Endothelial cell of umbilical vein (primary cell): ENCODE measurements around the gene GRIK3.

ENCODE experiments used
- CTCF ChIP-seq, 2 donors: IDR thresholded peaks; 1 replicate in 1 of 2; 2 replicates in 1 of 2; pipeline ENCODE4 v1.5.1; 2011; ENCODE audit warnings: low read length in 2 of 2, mild to moderate bottlenecking in 2 of 2, moderate library complexity in 2 of 2, control low read depth in 1 of 2, inconsistent platforms in 1 of 2, low read depth in 1 of 2; ENCODE audit not compliant: insufficient read depth in 1 of 2; ENCODE audit errors: extremely low read depth in 1 of 2
- EZH2 ChIP-seq: IDR thresholded peaks from 2 replicates; pipeline ENCODE4 v1.6.1; 2012; ENCODE audit warnings: borderline replicate concordance, low read depth, mild to moderate bottlenecking, moderate library complexity, low read length, inconsistent platforms; ENCODE audit not compliant: severe bottlenecking
- FOS ChIP-seq: IDR thresholded peaks from 2 replicates; pipeline ENCODE4 v1.6.1; 2011; ENCODE audit warnings: mild to moderate bottlenecking, low read length, moderate library complexity, borderline replicate concordance; ENCODE audit not compliant: insufficient read depth
- GATA2 ChIP-seq: IDR thresholded peaks from 2 replicates; pipeline ENCODE4 v1.7.0; 2011; ENCODE audit warnings: low read depth, mild to moderate bottlenecking, moderate library complexity, mixed read lengths, low read length; ENCODE audit not compliant: insufficient read length, insufficient read depth
- JUN ChIP-seq: IDR thresholded peaks from 2 replicates; pipeline ENCODE4 v1.6.1; 2011; ENCODE audit warnings: borderline replicate concordance, low read depth; ENCODE audit not compliant: insufficient read length, insufficient read depth
- MAX ChIP-seq: IDR thresholded peaks from 2 replicates; pipeline ENCODE4 v1.6.1; 2011; ENCODE audit not compliant: insufficient read depth, insufficient read length
- POLR2A ChIP-seq: IDR thresholded peaks from 2 replicates; pipeline ENCODE4 v1.6.1; 2012; ENCODE audit warnings: low read depth, mild to moderate bottlenecking, control low read depth, low read length
- POLR2AphosphoS5 ChIP-seq: IDR thresholded peaks from 2 replicates; pipeline ENCODE4 v1.6.1; 2012; ENCODE audit warnings: low read depth, mild to moderate bottlenecking, control low read depth, low read length, moderate library complexity; ENCODE audit not compliant: insufficient read depth

- no peak for TF ChIP-seq POLR2A
- no peak for TF ChIP-seq CTCF (IDR thresholded peaks at IDR 0.05; ENCODE audit: extremely low read depth in 1 of 2, insufficient read depth in 1 of 2, low read depth in 1 of 2, low read length in 2 of 2)
- TF ChIP-seq EZH2, result no peak
- TF ChIP-seq FOS, result no peak
- TF ChIP-seq MAX, result no peak
- TF ChIP-seq POLR2AphosphoS5, result no peak
- no peak for TF ChIP-seq JUN
- no peak for TF ChIP-seq GATA2
These were observed 86.2 kb downstream of the GRIK3 start for GRCh38 chr1:36948147-36948546.
